Mesothelial cell of epicardium (in vitro differentiated cells): ENCODE measurements around the gene ATP2C1. TPM values are rescaled to one million over a fixed set of nuclear protein-coding genes. Genes with fewer than 3 reads are reported as not detected.

Experiments used
- DNase-seq, 2 experiments: peaks; one replicate each; pipeline ENCODE4 v3.0.0; 2021; ENCODE audit warnings: low spot score in 2 of 2; ENCODE audit not compliant: unreplicated experiment in 2 of 2
- H3K27ac Mint-ChIP-seq: 2 replicates; pipeline ENCODE4 v1.8.0; 2021; ENCODE audit warnings: mixed read lengths
- H3K27me3 Mint-ChIP-seq: 2 replicates; pipeline ENCODE4 v1.8.0; 2021; ENCODE audit warnings: low read depth, mixed read lengths
- H3K36me3 Mint-ChIP-seq: 2 replicates; pipeline ENCODE4 v1.8.0; 2021; ENCODE audit warnings: mixed read lengths
- H3K4me1 Mint-ChIP-seq: 2 replicates; pipeline ENCODE4 v1.8.0; 2021; ENCODE audit warnings: mixed read lengths
- H3K4me3 Mint-ChIP-seq: 2 replicates; pipeline ENCODE4 v1.8.0; 2021; ENCODE audit warnings: mild to moderate bottlenecking, moderate library complexity, mixed read lengths
- H3K9me3 Mint-ChIP-seq: 2 replicates; pipeline ENCODE4 v1.8.0; 2021; ENCODE audit warnings: mixed read lengths
- CTCF ChIP-seq: fragments of 200-600 bp; sonication (generic); IDR thresholded peaks from one replicate; pipeline ENCODE4 v1.5.0; 2021; ENCODE audit warnings: antibody characterized with exemption; ENCODE audit not compliant: unreplicated experiment
- total RNA-seq: library from RNA; stranded (reverse); gene quantifications from 3 replicates; pipeline ENCODE4 v1.2.1, GENCODE V29; 2021

Gene ATP2C1
- total RNA-seq, 1 donor from 2014 or later, result 88.8 TPM

DNA sequence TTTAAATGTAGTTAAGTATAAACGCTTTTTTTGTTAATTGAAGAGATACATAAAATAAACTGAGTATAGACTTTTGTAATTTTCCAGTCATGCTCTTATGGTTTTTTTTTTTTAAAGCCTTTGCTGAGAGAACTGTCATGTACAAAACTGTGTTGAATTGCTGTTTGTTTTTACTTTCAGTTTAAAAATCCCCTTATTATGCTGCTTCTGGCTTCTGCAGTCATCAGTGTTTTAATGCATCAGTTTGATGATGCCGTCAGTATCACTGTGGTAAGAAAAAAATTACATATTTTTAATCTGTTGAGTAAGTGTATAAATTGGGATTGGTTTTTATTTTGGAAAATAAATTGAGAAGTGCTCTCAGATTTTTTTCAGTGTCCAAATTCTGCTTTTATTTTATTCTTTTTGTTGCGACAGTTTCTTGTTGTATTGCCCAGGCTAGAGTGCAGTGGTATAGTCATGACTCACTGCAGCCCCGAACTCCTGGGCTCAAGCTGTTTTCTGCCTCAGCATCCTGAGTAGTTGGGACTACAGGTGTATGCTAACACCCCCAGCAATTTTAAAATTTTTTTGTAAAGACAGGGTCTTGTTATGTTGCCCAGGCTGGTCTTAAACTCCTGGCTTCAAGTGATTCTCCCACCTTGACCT, 40.7 kb downstream of the ATP2C1 start:
- no peak for TF ChIP-seq CTCF

GRCh38 chr3:130935761-130936492, 42.0 kb downstream of the ATP2C1 start:
- H3K27ac Mint-ChIP-seq, result no peak overlapping the region
- H3K36me3 Mint-ChIP-seq, result peaks cover 15% of the 10 kb centered on the region
- H3K9me3 Mint-ChIP-seq, result no peaks in the 10 kb centered on the region
- no peak for DNase-seq
- TF ChIP-seq CTCF, result no peak
- no peaks in the 10 kb centered on the region for H3K27me3 Mint-ChIP-seq
- no peak overlapping the region for H3K4me3 Mint-ChIP-seq
- H3K4me1 Mint-ChIP-seq, result no peaks in the 10 kb centered on the region

More for the DNA sequence above, 40.7 kb downstream of the ATP2C1 start:
- no peaks in the 10 kb centered on the region for H3K27me3 Mint-ChIP-seq
- H3K4me1 Mint-ChIP-seq, result no peaks in the 10 kb centered on the region
- H3K36me3 Mint-ChIP-seq, result peaks cover 15% of the 10 kb centered on the region
- no peak overlapping the region for H3K27ac Mint-ChIP-seq
- no peaks in the 10 kb centered on the region for H3K9me3 Mint-ChIP-seq
- no peak overlapping the region for H3K4me3 Mint-ChIP-seq
- DNase-seq, result no peak

DNA sequence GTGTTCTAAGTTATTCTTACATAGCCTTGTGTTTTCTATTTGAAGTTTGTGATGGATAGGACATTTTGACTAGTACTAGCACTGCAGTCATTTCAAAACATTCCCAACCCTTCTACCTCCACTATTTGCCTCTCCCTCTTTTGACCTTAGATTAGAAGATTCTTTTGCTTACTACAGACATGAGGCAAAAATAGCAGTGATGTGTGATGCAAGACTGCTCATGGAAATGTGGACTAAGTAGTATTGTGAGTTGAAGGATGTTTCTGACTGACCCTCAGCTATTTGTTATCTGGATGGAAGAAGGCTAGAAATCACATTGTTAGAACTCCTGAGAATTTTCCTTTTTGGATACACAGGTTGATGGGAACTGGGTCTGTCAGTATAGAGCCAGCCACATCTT, 45.9 kb downstream of the ATP2C1 start:
- no peak for DNase-seq
- Mint-ChIP-seq H3K36me3 (peaks cover 20% of the 10 kb centered on the region), H3K27ac (no peak overlapping the region), H3K9me3 (no peaks in the 10 kb centered on the region), H3K4me1 (no peaks in the 10 kb centered on the region), H3K4me3 (no peak overlapping the region), H3K27me3 (no peaks in the 10 kb centered on the region)
- no peak for TF ChIP-seq CTCF

DNA sequence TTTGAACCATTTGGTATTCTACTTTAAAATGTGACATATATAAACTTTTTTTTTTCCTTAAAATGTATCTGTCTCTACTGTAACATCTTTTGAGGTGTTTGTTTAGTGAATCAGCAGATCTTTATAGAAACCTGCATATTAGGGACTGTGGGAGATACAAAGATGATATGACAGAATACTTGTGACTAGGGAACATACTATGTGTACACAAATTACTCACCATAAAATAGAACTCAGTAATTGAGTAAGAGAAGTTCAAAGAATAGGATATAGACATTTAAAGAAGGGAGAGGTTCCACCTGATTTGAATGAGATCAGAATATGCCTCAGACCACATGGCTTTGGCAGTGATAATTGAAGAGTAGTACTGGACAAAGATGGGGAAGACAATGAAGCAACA, 47.9 kb downstream of the ATP2C1 start:
- peaks cover 6% of the 10 kb centered on the region for H3K9me3 Mint-ChIP-seq
- H3K4me1 Mint-ChIP-seq, result no peaks in the 10 kb centered on the region
- H3K27ac Mint-ChIP-seq, result no peak overlapping the region
- DNase-seq, result no peak
- TF ChIP-seq CTCF, result no peak
- H3K4me3 Mint-ChIP-seq, result no peak overlapping the region
- H3K36me3 Mint-ChIP-seq, result peaks cover 27% of the 10 kb centered on the region
- no peaks in the 10 kb centered on the region for H3K27me3 Mint-ChIP-seq

- no peak for TF ChIP-seq CTCF
- DNase-seq, result no peak
- Mint-ChIP-seq H3K9me3 (peaks cover 24% of the 10 kb centered on the region), H3K36me3 (peaks cover 51% of the 10 kb centered on the region), H3K27me3 (no peaks in the 10 kb centered on the region), H3K27ac (no peak overlapping the region), H3K4me1 (no peaks in the 10 kb centered on the region), H3K4me3 (no peak overlapping the region)
Observed at GRCh38 chr3:130946882-130947281, 53.0 kb downstream of the ATP2C1 start.
